Muscle layer of duodenum (tissue), 2 donors: ENCODE results near the gene TNFRSF25.

Experiments
- H3K27ac ChIP-seq: one replicate; pipeline ENCODE4 v1.7.0; 2013; ENCODE audit warnings: mild to moderate bottlenecking, low read length
- H3K27me3 ChIP-seq: one replicate; pipeline ENCODE4 v1.7.0; 2013; ENCODE audit warnings: low read depth, mild to moderate bottlenecking, control low read depth, low read length
- H3K36me3 ChIP-seq, 2 donors: one replicate each; pipeline ENCODE4 v1.7.0; 2013; ENCODE audit warnings: low read length in 2 of 2, control low read depth in 1 of 2, mild to moderate bottlenecking in 1 of 2; ENCODE audit not compliant: insufficient read depth in 2 of 2, control insufficient read depth in 1 of 2
- H3K4me1 ChIP-seq, 2 donors: one replicate each; pipeline ENCODE4 v1.7.0; 2013; ENCODE audit warnings: low read length in 2 of 2, mild to moderate bottlenecking in 2 of 2, control low read depth in 1 of 2, moderate library complexity in 1 of 2; ENCODE audit not compliant: insufficient read depth in 2 of 2, control insufficient read depth in 1 of 2
- H3K4me3 ChIP-seq, 2 donors: one replicate each; pipeline ENCODE4 v1.7.0; 2013; ENCODE audit warnings: low read length in 2 of 2, low read depth in 1 of 2, mild to moderate bottlenecking in 1 of 2
- H3K9me3 ChIP-seq, 2 donors: one replicate each; pipeline ENCODE4 v1.7.0; 2013; ENCODE audit warnings: low read length in 2 of 2, control low read depth in 1 of 2, mild to moderate bottlenecking in 1 of 2; ENCODE audit not compliant: control insufficient read depth in 1 of 2
- donor health status: healthy.

The TNFRSF25 gene

GRCh38 chr1:6466023-6466422 is at the start of gene TNFRSF25:
TSS of gene TNFRSF25 (minus strand) at chr1:6466173. CDS start at chr1:6466107, 66 bp downstream.
- H3K4me3 ChIP-seq = no peak within 1 kb of the TSS
- H3K36me3 ChIP-seq = peaks cover 0 to 18% of the 10 kb centered on the region in 2 donors
- peaks cover 0 to 6% of the 10 kb centered on the region in 2 donors for H3K4me1 ChIP-seq
- H3K27ac ChIP-seq = no peak within 1 kb of the TSS
- H3K27me3 ChIP-seq = no peaks in the 10 kb centered on the region
- no peaks in the 10 kb centered on the region for H3K9me3 ChIP-seq

- Histone ChIP-seq H3K27me3 (no peaks in the 10 kb centered on the region), H3K4me3 (no peak overlapping the region), H3K36me3 (no peaks in the 10 kb centered on the region), H3K9me3 (no peaks in the 10 kb centered on the region), H3K27ac (no peak overlapping the region), H3K4me1 (peaks cover 3 to 5% of the 10 kb centered on the region in 2 donors)
Measured at GRCh38 chr1:6515771-6516170, 49.8 kb upstream of the TNFRSF25 start.

- H3K27ac ChIP-seq = no peak overlapping the region
- no peaks in the 10 kb centered on the region for H3K9me3 ChIP-seq
- no peaks in the 10 kb centered on the region for H3K4me1 ChIP-seq
- H3K4me3 ChIP-seq = no peak overlapping the region
- no peaks in the 10 kb centered on the region for H3K36me3 ChIP-seq
- no peaks in the 10 kb centered on the region for H3K27me3 ChIP-seq
Measured at GRCh38 chr1:6513320-6513801, 47.4 kb upstream of the TNFRSF25 start.

DNA sequence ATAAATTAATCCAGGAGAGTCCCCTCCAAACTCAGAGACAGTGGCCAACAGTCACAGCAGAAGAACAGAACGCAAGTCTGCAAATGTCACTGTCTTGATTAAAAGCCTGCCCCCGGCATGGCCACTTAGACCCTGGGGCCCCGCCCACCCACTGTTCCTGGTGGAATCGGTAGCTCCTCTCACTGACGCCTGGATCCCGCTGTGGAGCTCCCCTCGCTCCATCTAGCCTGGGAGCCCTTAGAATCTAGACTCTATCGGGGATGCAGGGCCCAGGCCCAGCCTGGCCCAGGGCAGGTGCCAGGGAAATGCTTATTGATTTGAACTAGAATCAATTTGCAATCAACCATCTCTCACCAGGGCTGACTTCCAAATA is 46.9 kb upstream of the TNFRSF25 start:
- Histone ChIP-seq H3K27ac (no peak overlapping the region), H3K9me3 (no peaks in the 10 kb centered on the region), H3K36me3 (no peaks in the 10 kb centered on the region), H3K27me3 (no peaks in the 10 kb centered on the region), H3K4me1 (no peaks in the 10 kb centered on the region), H3K4me3 (no peak overlapping the region)

- H3K4me3 ChIP-seq = no peak overlapping the region
- no peaks in the 10 kb centered on the region for H3K9me3 ChIP-seq
- H3K27ac ChIP-seq = no peak overlapping the region
- H3K36me3 ChIP-seq = no peaks in the 10 kb centered on the region
- no peaks in the 10 kb centered on the region for H3K27me3 ChIP-seq
- H3K4me1 ChIP-seq = no peaks in the 10 kb centered on the region
Measured at GRCh38 chr1:6512245-6512907, 46.4 kb upstream of the TNFRSF25 start.

DNA sequence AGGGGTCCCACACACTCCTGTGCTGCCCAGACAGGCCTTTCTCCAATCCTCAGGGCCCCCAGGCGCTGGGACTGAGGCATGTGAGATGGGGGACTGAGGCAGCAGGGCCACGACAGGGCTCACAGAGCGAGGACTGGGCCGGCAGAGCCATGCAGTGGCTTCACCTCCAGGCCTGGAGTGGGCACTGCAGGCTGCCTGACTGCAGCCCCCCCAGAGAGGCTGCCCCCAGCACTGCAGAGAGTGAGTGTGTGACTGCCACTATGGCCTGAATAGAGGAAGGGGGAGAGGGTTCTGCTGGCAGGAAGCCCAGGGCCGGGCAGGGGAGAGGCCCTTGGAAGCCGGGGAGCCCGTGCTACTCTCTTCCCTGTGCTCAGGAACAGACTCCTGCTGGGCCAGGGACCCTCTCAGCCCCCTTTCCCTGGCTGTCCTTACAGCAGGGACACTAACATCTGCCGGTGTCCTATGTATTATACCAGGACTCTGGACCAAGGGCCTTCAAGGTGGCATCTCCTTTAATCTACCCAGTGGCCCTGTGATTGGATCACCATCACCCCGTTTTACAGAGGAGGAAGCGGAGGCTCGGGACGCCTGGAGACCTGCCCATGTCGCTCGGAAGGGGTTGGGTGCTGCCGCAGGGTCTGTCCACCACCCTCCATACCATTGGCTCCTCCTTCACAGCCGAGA is 45.7 kb upstream of the TNFRSF25 start:
- H3K27me3 ChIP-seq = no peaks in the 10 kb centered on the region
- no peaks in the 10 kb centered on the region for H3K4me1 ChIP-seq
- no peak overlapping the region for H3K27ac ChIP-seq
- H3K4me3 ChIP-seq = no peak overlapping the region
- H3K9me3 ChIP-seq = no peaks in the 10 kb centered on the region
- H3K36me3 ChIP-seq = no peaks in the 10 kb centered on the region

DNA sequence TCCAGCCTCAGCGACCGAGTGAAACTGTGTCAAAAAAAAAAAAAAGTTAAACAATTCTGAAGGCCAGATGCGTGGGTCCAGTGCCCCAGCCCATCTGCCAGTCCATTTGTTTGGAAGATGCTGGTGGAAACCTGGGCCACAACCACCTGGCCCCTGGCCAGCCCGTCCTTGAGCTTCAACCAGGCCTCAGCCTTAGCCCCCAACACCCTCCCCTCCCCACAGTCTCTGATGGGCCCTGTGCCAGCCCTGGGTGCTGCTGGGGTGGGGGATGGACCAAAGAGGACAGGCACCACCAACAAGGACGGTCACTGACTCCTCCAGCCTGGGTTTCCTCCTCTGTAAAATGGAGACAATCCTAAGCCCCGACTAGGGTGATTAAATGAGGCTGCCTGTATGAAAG is 45.1 kb upstream of the TNFRSF25 start:
- Histone ChIP-seq H3K4me1 (no peaks in the 10 kb centered on the region), H3K9me3 (no peaks in the 10 kb centered on the region), H3K27ac (no peak overlapping the region), H3K36me3 (no peaks in the 10 kb centered on the region), H3K27me3 (no peaks in the 10 kb centered on the region), H3K4me3 (no peak overlapping the region)

- H3K9me3 ChIP-seq = no peaks in the 10 kb centered on the region
- H3K27me3 ChIP-seq = no peaks in the 10 kb centered on the region
- no peak overlapping the region for H3K4me3 ChIP-seq
- H3K27ac ChIP-seq = no peak overlapping the region
- no peaks in the 10 kb centered on the region for H3K36me3 ChIP-seq
- no peaks in the 10 kb centered on the region for H3K4me1 ChIP-seq
Measured at GRCh38 chr1:6510493-6510892, 44.5 kb upstream of the TNFRSF25 start.

- Histone ChIP-seq H3K27me3 (no peaks in the 10 kb centered on the region), H3K9me3 (no peaks in the 10 kb centered on the region), H3K27ac (no peak overlapping the region), H3K4me1 (no peaks in the 10 kb centered on the region), H3K36me3 (no peaks in the 10 kb centered on the region), H3K4me3 (no peak overlapping the region)
Measured at GRCh38 chr1:6509919-6510291, 43.9 kb upstream of the TNFRSF25 start.

- no peaks in the 10 kb centered on the region for H3K36me3 ChIP-seq
- no peak overlapping the region for H3K4me3 ChIP-seq
Measured at GRCh38 chr1:6509220-6509918, 43.4 kb upstream of the TNFRSF25 start.

GRCh38 chr1:6508816-6509189 is 42.8 kb upstream of the TNFRSF25 start:
- no peaks in the 10 kb centered on the region for H3K9me3 ChIP-seq
- H3K27ac ChIP-seq = no peak overlapping the region
- H3K4me1 ChIP-seq = no peaks in the 10 kb centered on the region
- H3K27me3 ChIP-seq = no peaks in the 10 kb centered on the region
- H3K4me3 ChIP-seq = no peak overlapping the region
- H3K36me3 ChIP-seq = no peaks in the 10 kb centered on the region

More at GRCh38 chr1:6509220-6509918, 43.4 kb upstream of the TNFRSF25 start:
- no peaks in the 10 kb centered on the region for H3K27me3 ChIP-seq
- H3K27ac ChIP-seq = no peak overlapping the region
- no peaks in the 10 kb centered on the region for H3K9me3 ChIP-seq
- H3K4me1 ChIP-seq = no peaks in the 10 kb centered on the region
